ENCODE measurements around the gene CLK4. TPM values are rescaled to one million over a fixed set of nuclear protein-coding genes. Genes with fewer than 3 reads are reported as not detected.

The CLK4 gene
- total RNA-seq, result 10.4 and 15.0 TPM in 2 replicates

GRCh38 chr5:178626484-178627258 lies at the start of gene CLK4:
TSS of gene CLK4 (minus strand) at chr5:178627050. CDS start at chr5:178623416, 3,634 bp downstream.

GRCh38 chr5:178590141-178590923 lies 36.5 kb downstream of the CLK4 start, which contains the start of gene COL23A1:
TSS of gene COL23A1 (minus strand) at chr5:178590393.

Other genes starting within 250 kb of the CLK4 start
- 0.23 and 0.35 TPM in 2 replicates for gene COL23A1, start 36.7 kb downstream of the CLK4 start, total RNA-seq
- gene ZNF354A, start 103.6 kb upstream of the CLK4 start, total RNA-seq, result 8.6 and 10.6 TPM in 2 replicates
- 3.2 and 8.5 TPM in 2 replicates for gene ZNF354B, start 232.9 kb upstream of the CLK4 start, total RNA-seq

Measured in airway epithelial cell (primary cell).